NCI-H2196 treated with DMSO at 0.1 percent for 48 hours (cell line): Measurements from ENCODE around the gene CREB3L1.
"Not testable (repeated sequence)": the region's sequence is repeated elsewhere in the genome, so short reads cannot be mapped to it uniquely, and the experiment has no call there.

ENCODE experiments used
- DNase-seq: peaks from one replicate; lab custom pipeline; 2025; ENCODE audit not compliant: unreplicated experiment; lab: John Stamatoyannopoulos, UW

The CREB3L1 gene

DNA sequence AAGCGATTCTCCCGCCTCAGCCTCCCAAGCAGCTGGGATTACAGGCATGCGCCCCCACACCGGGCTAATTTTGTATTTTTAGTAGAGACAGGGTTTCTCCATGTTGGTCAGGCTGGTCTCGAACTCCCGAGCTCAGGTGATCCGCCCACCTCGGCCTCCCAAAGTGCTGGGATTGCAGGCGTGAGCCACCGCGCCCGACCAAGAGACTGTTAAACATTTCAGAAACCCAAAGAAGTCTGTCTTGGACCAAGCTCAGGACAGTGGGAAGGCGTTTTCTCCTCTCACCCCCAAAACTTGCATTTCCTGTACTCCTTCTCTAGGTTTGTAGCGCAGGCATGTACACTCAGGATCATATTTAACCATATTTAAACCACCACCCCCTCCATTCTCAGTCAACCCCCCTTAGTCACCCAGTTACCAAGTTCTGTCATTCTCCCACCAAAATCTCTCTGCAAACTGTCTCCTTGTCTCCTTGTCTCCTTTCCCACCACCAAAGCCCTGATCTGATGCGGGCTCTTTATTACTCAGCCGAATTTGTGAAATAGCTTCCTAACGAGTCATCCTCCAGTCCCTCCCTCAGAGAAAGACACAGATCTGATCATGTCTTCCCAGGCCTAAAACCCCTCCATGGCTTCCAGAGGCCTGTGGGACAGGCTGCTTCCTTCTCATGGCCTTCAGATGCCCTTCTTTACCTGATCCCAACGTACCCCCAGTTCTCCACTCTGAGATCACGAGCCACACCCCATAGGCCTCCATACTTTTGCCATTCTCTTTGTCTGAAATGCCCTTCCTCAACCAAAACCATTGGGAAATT, 29.0 kb upstream of the CREB3L1 start:
- DNase-seq: no peak

DNA sequence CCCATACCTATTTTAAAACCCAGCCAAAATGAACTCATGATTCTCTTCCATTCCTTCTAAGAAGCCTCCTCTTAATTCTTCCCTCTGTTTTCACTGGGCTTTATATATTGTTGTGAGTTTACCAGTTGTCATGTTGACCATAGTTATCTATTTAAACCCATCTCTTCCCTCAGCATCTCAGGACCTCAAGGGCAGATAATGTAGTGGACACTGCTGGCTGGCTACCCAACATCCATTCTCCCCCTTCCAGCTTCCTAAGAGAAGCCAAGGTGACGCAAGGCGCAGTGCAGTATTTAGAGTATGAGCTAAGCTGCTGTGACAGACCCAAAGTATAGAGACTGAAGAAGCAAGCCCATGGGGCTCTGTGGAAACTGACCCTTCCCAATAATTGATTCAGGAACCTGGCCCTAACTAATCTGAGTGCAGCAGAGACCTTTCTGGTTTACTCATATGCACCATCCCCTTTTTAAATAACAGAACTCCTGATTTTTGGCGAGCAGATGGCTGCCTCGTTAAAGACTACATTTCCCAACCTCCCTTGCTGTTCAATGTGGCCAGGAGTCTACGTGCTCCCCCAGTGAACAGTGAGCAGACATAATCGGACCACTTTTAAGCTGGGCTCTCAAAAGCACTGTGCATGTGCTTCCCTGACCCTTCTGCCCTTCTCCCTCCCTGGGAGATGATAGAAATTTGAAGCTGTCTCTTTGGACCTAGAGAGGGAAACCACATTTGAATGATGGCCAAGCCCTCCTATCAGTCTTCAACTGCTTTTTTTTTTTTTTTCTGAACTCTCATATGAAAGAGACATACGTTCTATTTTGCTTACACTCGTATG, 28.1 kb upstream of the CREB3L1 start:
- no peak for DNase-seq

GRCh38 chr11:46249938-46250744, 27.3 kb upstream of the CREB3L1 start:
- no peak for DNase-seq

GRCh38 chr11:46250745-46251052, 26.8 kb upstream of the CREB3L1 start:
- no peak for DNase-seq

DNA sequence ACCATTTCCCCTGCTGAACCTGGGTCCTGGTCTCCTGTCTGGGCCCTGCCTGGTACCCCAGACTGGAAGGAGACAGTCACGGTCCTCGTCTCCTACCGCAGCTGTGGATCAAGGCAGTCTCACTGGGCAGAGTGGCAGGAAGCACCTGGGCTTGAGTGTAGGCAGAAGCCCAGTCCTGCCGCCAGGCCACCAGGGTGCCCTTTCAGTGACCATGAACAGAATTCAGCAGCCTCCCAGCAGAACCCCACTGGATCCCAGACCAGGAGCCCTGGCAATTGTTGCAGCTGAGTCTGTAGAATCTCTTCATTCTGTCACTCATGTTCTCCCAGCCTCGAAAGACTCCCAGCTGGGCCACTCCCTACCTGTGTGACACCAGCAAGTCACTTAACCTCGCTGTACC, 25.5 kb upstream of the CREB3L1 start:
- no peak for DNase-seq

GRCh38 chr11:46252373-46252914, 25.0 kb upstream of the CREB3L1 start:
- DNase-seq: no peak

DNA sequence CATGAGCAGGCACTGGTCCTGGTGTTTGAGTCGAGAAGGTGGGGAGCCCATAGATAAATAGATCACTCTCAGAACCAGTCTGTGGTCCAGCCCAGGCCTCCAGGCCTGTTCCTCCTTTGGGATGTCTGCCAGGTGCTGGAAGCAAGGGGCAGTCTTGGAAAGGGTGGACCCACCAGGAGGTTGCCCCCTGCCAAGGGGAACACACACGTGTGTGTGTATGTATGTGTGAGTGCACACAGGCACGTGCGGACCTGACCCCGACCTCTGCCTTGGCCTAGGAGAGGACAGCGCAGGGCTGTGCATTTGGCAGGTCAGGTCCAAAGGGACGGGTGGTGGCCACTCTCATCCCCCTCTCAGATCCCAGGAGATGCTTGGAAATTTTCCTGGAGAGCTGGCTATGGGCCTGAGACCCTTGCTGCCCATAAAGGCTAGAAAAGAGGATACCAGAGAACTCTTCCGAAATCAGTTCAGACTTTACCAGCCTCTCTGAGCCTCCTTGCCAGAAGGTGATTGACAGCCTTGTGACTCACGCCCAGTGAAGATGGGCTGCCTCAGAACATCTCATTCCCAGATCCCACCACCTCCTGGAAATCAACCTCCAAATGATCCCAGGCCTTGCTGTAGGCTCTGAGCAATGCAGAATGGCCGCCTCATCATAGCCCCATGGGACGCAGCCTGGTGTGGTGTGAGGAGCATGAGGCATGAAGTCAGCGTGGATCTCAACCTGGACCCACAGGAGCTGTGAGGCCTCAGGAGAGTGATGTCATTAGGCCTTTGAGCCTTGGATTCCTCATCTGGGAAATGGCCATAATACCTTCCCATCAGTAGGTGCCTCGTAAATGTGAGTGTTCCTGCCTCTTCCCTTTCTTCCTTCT, 24.0 kb upstream of the CREB3L1 start:
- DNase-seq: no peak

GRCh38 chr11:46254133-46254491, 23.4 kb upstream of the CREB3L1 start:
- DNase-seq: no peak

DNA sequence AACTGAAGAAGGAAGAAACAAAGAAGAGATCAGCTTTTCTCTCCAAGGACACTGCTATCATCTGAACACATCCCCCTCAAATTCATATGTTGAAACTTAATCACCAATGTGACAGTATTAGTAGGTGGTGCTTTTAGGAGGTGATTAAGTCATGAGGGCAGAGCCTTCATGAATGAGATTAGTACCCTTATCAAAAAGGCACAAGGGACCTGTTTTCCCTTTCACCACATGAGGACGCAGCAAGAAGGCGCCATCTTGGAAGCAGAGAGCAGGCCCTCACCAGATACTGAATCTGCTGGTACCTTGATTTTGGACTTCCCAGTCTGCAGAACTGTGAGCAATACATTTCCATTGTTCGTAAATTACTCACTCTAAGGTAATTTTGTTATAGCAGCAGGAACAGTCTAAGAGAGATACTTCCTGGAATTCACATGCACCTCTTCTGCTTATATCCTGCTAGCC, 20.9 kb upstream of the CREB3L1 start:
- DNase-seq: no peak

GRCh38 chr11:46259347-46259746, 18.1 kb upstream of the CREB3L1 start:
- DNase-seq: not testable (repeated sequence)

DNA sequence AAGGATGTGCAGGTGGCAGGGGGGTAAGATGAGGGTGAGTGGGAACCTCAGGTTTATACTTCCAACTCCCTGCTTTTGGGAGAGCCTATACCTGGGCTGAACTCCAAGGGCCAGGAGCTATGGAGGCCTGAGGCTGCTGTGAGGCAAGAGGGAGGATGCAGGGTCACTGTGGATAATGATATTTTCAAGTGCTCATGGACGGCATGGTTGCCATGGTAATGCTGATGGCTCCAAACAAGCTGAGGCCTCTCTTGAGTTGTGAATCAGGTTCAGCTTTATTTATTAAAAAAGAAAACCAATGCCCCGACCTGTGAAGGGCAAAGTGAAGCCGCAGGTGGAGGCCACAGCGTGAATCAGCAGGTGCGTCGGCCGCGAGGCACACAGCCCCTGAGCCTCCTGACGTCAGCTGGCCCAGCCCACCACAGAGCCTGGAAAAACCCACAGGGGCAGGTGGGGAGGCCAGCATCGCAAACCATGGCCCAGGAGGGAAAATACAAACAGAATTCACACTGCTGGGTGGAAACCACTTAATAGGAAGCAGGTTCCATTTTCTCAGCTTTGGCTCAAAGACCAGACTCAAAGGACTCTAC, 17.4 kb upstream of the CREB3L1 start:
- DNase-seq: peak; percentile 82

GRCh38 chr11:46263120-46263519, 14.3 kb upstream of the CREB3L1 start:
- no peak for DNase-seq

DNA sequence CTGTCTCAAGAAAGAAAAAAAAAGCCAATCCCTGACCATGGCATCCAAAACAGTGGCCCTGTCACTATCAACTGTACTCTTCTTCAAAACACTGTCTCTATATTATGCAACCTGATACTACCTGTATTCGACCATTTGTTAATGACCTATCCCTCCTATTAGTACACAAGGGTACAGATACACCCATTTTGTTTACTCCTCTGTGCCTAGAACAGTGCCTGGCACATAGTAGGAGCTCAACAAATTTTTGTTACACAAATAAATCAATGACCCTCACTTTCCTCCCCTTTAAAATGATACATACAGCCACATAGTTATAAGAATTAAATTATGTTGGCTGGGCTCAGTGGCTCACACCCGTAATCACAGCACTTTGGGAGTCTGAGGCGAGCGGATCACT, 13.4 kb upstream of the CREB3L1 start:
- no peak for DNase-seq

- no peak for DNase-seq
Measured at GRCh38 chr11:46264976-46265375, 12.5 kb upstream of the CREB3L1 start.

GRCh38 chr11:46265764-46266163, 11.7 kb upstream of the CREB3L1 start:
- DNase-seq: no peak

DNA sequence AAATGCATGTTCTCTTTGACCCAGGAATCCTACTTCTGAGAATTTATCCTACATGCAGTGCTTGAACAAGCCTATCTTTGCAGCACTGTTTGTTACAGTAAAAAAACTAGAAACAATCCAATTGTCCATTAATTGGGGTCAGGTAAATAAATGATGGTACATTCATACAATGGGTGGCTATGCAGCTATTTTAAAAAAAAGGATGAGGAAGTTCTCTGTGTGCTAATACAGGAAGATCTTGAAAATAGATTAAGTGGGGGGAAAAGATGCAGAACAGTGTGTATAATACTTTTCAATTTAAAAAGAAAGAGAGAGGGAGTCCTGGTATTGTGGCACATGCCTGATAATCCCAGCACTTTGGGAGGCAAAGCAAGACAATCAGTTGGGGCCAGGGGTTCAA, 9.5 kb upstream of the CREB3L1 start:
- DNase-seq: no peak

DNA sequence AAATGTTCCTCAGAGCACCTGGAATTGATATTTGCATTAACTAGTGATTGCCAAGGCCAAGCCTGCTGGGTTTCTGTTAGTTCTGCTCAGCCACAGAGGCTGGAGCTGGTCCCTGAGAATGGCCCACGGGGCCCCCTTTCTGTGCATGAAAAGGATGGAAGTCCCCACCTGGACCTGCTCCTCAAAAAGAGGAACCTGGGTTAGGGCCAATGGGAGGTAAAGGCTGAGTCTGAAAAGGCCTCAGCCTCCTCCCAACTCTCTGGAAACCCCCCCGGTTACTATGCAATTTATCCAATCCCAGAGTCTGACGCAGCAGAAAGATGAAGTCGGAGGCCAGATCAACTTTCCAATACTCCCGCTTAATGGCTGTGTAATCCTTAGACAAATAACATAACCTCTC, 6.8 kb upstream of the CREB3L1 start:
- DNase-seq: no peak

GRCh38 chr11:46271407-46271806, 6.1 kb upstream of the CREB3L1 start:
- no peak for DNase-seq

GRCh38 chr11:46271875-46272815, 5.3 kb upstream of the CREB3L1 start:
- DNase-seq: no peak
